ENCODE measurements around the gene WDR49.

Gene WDR49

DNA sequence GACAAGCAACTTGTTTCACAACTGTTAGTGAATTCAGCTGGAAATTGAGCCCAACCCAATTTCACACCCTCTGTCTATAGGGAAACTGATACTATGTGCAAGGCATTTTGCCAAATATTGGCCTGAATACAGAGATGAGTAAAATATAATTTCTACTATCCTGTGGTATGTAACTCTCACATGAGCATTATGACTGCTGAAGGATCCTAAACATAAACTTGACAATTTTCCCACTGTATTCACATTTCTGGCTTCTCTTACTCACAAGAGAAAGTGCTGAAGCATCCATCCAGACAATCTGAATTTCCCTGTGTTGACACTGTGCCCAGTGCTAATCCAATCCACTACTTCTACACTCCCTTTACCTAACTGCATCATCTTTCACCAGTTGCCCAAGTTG is 208.3 kb downstream of the WDR49 start:
- Mint-ChIP-seq H3K4me1 (peaks cover 2% of the 10 kb centered on the region), H3K27me3 (no peaks in the 10 kb centered on the region), H3K36me3 (ENCODE audit: low read depth) (no peaks in the 10 kb centered on the region), H3K4me3 (no peak overlapping the region), H3K27ac (no peak overlapping the region), H3K9me3 (no peaks in the 10 kb centered on the region)
- no peak for DNase-seq
- ATAC-seq: no peak

DNA sequence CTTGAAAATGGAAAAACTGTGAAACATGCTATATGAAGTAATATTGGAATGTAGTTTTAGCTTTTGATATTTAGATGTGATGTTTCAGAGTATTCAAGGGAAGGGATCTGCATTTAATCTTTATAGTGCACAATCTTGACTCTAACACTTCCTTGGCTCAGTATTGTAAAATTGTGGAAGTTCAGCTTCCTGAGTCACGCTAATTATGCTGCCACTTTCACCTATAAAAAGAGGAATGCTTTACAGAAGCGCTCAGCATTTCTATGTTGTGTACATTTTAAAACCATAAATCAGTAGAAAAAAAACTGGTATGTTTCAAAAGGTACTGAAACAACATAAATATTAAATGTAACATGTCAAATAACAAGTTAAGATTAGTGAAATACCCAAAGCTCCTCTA is 212.5 kb downstream of the WDR49 start:
- no peaks in the 10 kb centered on the region for H3K27me3 Mint-ChIP-seq
- no peaks in the 10 kb centered on the region for H3K9me3 Mint-ChIP-seq
- no peaks in the 10 kb centered on the region for H3K36me3 Mint-ChIP-seq (ENCODE audit: low read depth)
- no peak for DNase-seq
- H3K4me1 Mint-ChIP-seq: no peaks in the 10 kb centered on the region
- H3K27ac Mint-ChIP-seq: no peak overlapping the region
- no peak overlapping the region for H3K4me3 Mint-ChIP-seq
- no peak for ATAC-seq

DNA sequence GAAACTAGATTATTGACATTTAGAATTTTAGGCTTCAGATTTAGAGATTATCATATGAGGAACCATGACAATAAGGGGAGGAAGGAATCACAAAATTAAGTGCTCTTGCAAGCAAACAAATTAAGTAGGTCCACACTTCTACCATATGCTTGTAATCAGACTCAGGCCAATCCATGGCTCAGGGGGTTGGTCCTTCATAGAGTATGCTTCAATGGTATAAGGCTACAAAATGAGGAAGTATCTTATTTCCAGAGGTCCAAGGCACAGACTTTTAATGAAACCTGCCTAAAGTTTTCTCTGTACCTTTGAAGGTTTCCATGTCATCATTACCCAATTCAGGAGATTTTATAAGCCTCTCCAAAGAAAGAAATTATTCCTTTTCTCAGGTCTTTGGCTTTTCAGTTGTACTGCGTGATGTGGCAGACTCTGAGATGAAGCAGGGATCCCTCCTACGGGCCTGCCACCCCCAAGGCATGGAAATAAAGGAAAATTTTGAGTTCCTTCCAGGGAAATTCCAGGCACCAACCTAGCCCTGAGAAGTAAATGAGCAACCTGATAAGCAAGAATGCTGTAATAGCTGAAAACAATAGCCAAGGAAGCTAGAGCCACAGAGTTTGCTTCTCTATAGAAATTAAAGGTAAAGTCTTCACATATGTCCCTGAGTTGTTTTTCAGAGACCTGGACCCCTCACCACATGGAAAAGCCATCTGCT is 216.2 kb downstream of the WDR49 start:
- DNase-seq (no peak), ATAC-seq (no peak)
- Mint-ChIP-seq H3K4me1 (no peaks in the 10 kb centered on the region), H3K27me3 (no peaks in the 10 kb centered on the region), H3K4me3 (no peak overlapping the region), H3K36me3 (ENCODE audit: low read depth) (no peaks in the 10 kb centered on the region), H3K9me3 (no peaks in the 10 kb centered on the region), H3K27ac (no peak overlapping the region)
